GM18517 (cell line): Measurements from ENCODE around the gene EEIG2.

Source experiments
- ATAC-seq: cut with Tn5 transposase; IDR thresholded peaks from one replicate; pipeline ENCODE4 v1.9.1; 2021; ENCODE audit warnings: mild to moderate bottlenecking, moderate library complexity; ENCODE audit not compliant: unreplicated experiment

EEIG2 gene

GRCh38 chr1:108583757-108584427 lies 24.0 kb downstream of the EEIG2 start:
- no peak for ATAC-seq

GRCh38 chr1:108584428-108584856 lies 24.5 kb downstream of the EEIG2 start:
- no peak for ATAC-seq

- no peak for ATAC-seq
These were observed 25.4 kb downstream of the EEIG2 start for GRCh38 chr1:108585313-108585712.

- ATAC-seq, result no peak
These were observed 30.5 kb downstream of the EEIG2 start for GRCh38 chr1:108590441-108590840.

GRCh38 chr1:108590957-108591356 lies 31.1 kb downstream of the EEIG2 start:
- no peak for ATAC-seq

GRCh38 chr1:108591466-108591865 lies 31.6 kb downstream of the EEIG2 start:
- ATAC-seq, result no peak

GRCh38 chr1:108592030-108592759 lies 32.3 kb downstream of the EEIG2 start:
- ATAC-seq, result no peak

- ATAC-seq, result no peak
These were observed 33.5 kb downstream of the EEIG2 start for GRCh38 chr1:108593448-108593847.

GRCh38 chr1:108595507-108595906 lies 35.6 kb downstream of the EEIG2 start:
- no peak for ATAC-seq

GRCh38 chr1:108597041-108597440 lies 37.1 kb downstream of the EEIG2 start:
- ATAC-seq, result no peak

- no peak for ATAC-seq
These were observed 38.4 kb downstream of the EEIG2 start for GRCh38 chr1:108598340-108598739.

GRCh38 chr1:108600504-108600903 lies 40.6 kb downstream of the EEIG2 start:
- ATAC-seq, result no peak

GRCh38 chr1:108601708-108602410 lies 42.0 kb downstream of the EEIG2 start:
- no peak for ATAC-seq

- ATAC-seq, result no peak
These were observed 45.7 kb downstream of the EEIG2 start for GRCh38 chr1:108605633-108606032.

- no peak for ATAC-seq
These were observed 46.6 kb downstream of the EEIG2 start for GRCh38 chr1:108606478-108606877.

GRCh38 chr1:108609483-108610049 lies 49.7 kb downstream of the EEIG2 start:
- no peak for ATAC-seq
